SK-N-SH (cell line): ENCODE data around the gene SLC24A5. TPM values are rescaled to one million over a fixed set of nuclear protein-coding genes. Genes with fewer than 3 reads are reported as not detected.
A peak's percentile ranks its signal among the peaks of the same experiment; 100 is the strongest.

Source experiments
- CTCF ChIA-PET: fragments of 300-600, 350-600 bp; formaldehyde crosslinking; extraction: SDS; loops from one replicate; lab custom pipeline; 2021; lab: Yijun Ruan, JAX
- POLR2A ChIA-PET: fragments of 350-600 bp; sonication (Branson Sonifier 250); formaldehyde crosslinking; extraction: SDS; loops from one replicate; lab custom pipeline; 2020; ENCODE audit warnings: antibody characterized with exemption, inconsistent platforms; lab: Yijun Ruan, JAX
- DNase-seq: peaks from one replicate; pipeline ENCODE4 v3.0.0; 2012
- H2AFZ ChIP-seq: fragments of 200-600 bp; sonication (generic); 2 replicates; pipeline ENCODE4 v1.8.1; 2016; ENCODE audit warnings: antibody characterized with exemption, mild to moderate bottlenecking, low read depth
- H3F3A ChIP-seq: fragments of 200-600 bp; sonication (generic); replicated peaks from 2 replicates; pipeline ENCODE3; 2016; ENCODE audit warnings: antibody characterized with exemption, mild to moderate bottlenecking; ENCODE audit not compliant: insufficient read depth
- H3K27ac ChIP-seq, 2 experiments: fragments of 200-500 bp in 1 of 2; fragments of 200-600 bp in 1 of 2; sonication (Bioruptor generic) in 1 of 2; sonication (generic), shearing (Covaris generic) in 1 of 2; 2 replicates each; pipeline versions ENCODE4 v1.5.1 to v1.6.1; 2014 to 2016; ENCODE audit warnings: low read depth in 2 of 2, inconsistent platforms in 1 of 2, low read length in 1 of 2, mild to moderate bottlenecking in 1 of 2, mixed read lengths in 1 of 2
- H3K27me3 ChIP-seq: fragments of 200-600 bp; sonication (generic), shearing (Covaris generic); 2 replicates; pipeline ENCODE4 v1.6.1; 2016; ENCODE audit warnings: mixed run types; ENCODE audit not compliant: insufficient read depth
- H3K36me3 ChIP-seq, 2 experiments: fragments of 200-500 bp in 1 of 2; fragments of 200-600 bp in 1 of 2; sonication (Bioruptor generic) in 1 of 2; sonication (generic) in 1 of 2; replicated peaks in 1 of 2; 2 replicates each; pipeline versions ENCODE3 to v1.5.1; 2014 to 2016; ENCODE audit warnings: low read length in 1 of 2, mild to moderate bottlenecking in 1 of 2; ENCODE audit not compliant: insufficient read depth in 2 of 2, control insufficient read depth in 1 of 2
- H3K4me1 ChIP-seq, 2 experiments: fragments of 200-500 bp in 1 of 2; fragments of 200-600 bp in 1 of 2; sonication (Bioruptor generic) in 1 of 2; sonication (generic), shearing (Covaris generic) in 1 of 2; 2 replicates each; pipeline versions ENCODE4 v1.5.1 to v1.6.1; 2014 to 2016; ENCODE audit warnings: low read depth in 1 of 2, low read length in 1 of 2, mixed run types in 1 of 2; ENCODE audit not compliant: insufficient read depth in 2 of 2, control insufficient read depth in 1 of 2
- H3K4me2 ChIP-seq: fragments of 200-600 bp; sonication (generic), shearing (Covaris generic); 2 replicates; pipeline ENCODE4 v1.6.1; 2017; ENCODE audit warnings: mixed run types
- H3K4me3 ChIP-seq, 2 experiments: fragments of 200-500 bp in 1 of 2; fragments of 200-600 bp in 1 of 2; sonication (Bioruptor generic) in 1 of 2; sonication (generic), shearing (Covaris generic) in 1 of 2; 2 replicates each; pipeline versions ENCODE4 v1.5.1 to v1.8.1; 2014 to 2016; ENCODE audit warnings: low read depth in 2 of 2, inconsistent platforms in 1 of 2, low read length in 1 of 2, mild to moderate bottlenecking in 1 of 2, mixed read lengths in 1 of 2, moderate library complexity in 1 of 2
- H3K79me2 ChIP-seq: fragments of 200-600 bp; sonication (generic); 2 replicates; pipeline ENCODE4 v1.8.1; 2017; ENCODE audit warnings: mild to moderate bottlenecking; ENCODE audit not compliant: insufficient read depth
- H3K9ac ChIP-seq: fragments of 200-600 bp; sonication (generic); 2 replicates; pipeline ENCODE4 v1.6.1; 2017; ENCODE audit warnings: mixed run types
- H3K9me2 ChIP-seq: fragments of 200-600 bp; sonication (generic); 2 replicates; pipeline ENCODE4 v1.6.1; 2017; ENCODE audit warnings: mixed run types
- H3K9me3 ChIP-seq: fragments of 200-600 bp; sonication (generic); 2 replicates; pipeline ENCODE4 v1.6.1; 2017; ENCODE audit warnings: mixed run types, mild to moderate bottlenecking, moderate library complexity
- H4K20me1 ChIP-seq: fragments of 200-600 bp; sonication (generic); 2 replicates; pipeline ENCODE4 v1.6.1; 2017; ENCODE audit warnings: mild to moderate bottlenecking, mixed run types; ENCODE audit not compliant: insufficient read depth
- CHD2 ChIP-seq: fragments of 150-350 bp; IDR thresholded peaks from 2 replicates; pipeline ENCODE4 v1.6.1; 2018; ENCODE audit warnings: low read length; ENCODE audit not compliant: partially characterized antibody
- CTCF ChIP-seq: fragments of 200-600 bp; sonication (generic); IDR thresholded peaks from 2 replicates; pipeline ENCODE4 v1.6.1; 2017; ENCODE audit warnings: antibody characterized with exemption, mild to moderate bottlenecking, moderate library complexity
- EP300 ChIP-seq, 2 experiments: IDR thresholded peaks; 2 replicates each; pipeline versions ENCODE4 v1.4.0 to v1.6.1; 2012; ENCODE audit warnings: borderline replicate concordance in 1 of 2, low read depth in 1 of 2, low read length in 1 of 2
- IRF3 ChIP-seq: fragments of 150-350 bp; IDR thresholded peaks from 2 replicates; pipeline ENCODE4 v1.6.1; 2016; ENCODE audit warnings: mild to moderate bottlenecking, low read depth, low read length
- MXI1 ChIP-seq: IDR thresholded peaks from 2 replicates; pipeline ENCODE4 v1.6.1; 2012; ENCODE audit warnings: mild to moderate bottlenecking, low read depth, low read length, improper control_type of control experiment
- PBX3 ChIP-seq: IDR thresholded peaks from 2 replicates; pipeline ENCODE4; 2012
- RAD21 ChIP-seq: IDR thresholded peaks from 2 replicates; pipeline ENCODE4 v1.6.1; 2012; ENCODE audit warnings: mild to moderate bottlenecking, low read length
- REST ChIP-seq: IDR thresholded peaks from 2 replicates; pipeline ENCODE4 v1.6.1; 2012; ENCODE audit warnings: mild to moderate bottlenecking, low read depth, low read length, moderate library complexity
- RFX5 ChIP-seq: IDR thresholded peaks from 2 replicates; pipeline ENCODE4 v1.6.1; 2012; ENCODE audit warnings: mild to moderate bottlenecking, improper control_type of control experiment, low read length
- SIN3A ChIP-seq: IDR thresholded peaks from 2 replicates; pipeline ENCODE4 v1.6.1; 2012; ENCODE audit warnings: low read depth, mild to moderate bottlenecking, low read length, moderate library complexity, borderline replicate concordance
- SMC3 ChIP-seq: IDR thresholded peaks from 2 replicates; pipeline ENCODE4 v1.6.1; 2012; ENCODE audit warnings: low read depth, low read length, improper control_type of control experiment
- TCF12 ChIP-seq: IDR thresholded peaks from 2 replicates; pipeline ENCODE4 v1.4.0; 2012
- USF2 ChIP-seq: fragments of 150-350 bp; IDR thresholded peaks from 2 replicates; pipeline ENCODE4 v1.6.1; 2017; ENCODE audit warnings: antibody characterized with exemption, low read length, low read depth, borderline replicate concordance
- YY1 ChIP-seq: IDR thresholded peaks from 2 replicates; pipeline ENCODE4 v1.4.0; 2012; ENCODE audit warnings: low read depth, mild to moderate bottlenecking
- WGBS: methylation state at CpG from one replicate; pipeline ENCODE4 v1.1.6; 2017; ENCODE audit warnings: low lambda C conversion rate; 5-methylcytosine and 5-hydroxymethylcytosine counted together
- polyA plus RNA-seq, 3 experiments: library from polyadenylated mRNA; depleted of rRNA; stranded (reverse); fragments of >200 nt; gene quantifications; 2 replicates each; pipeline ENCODE4 v1.2.3, GENCODE V29; 2012

SLC24A5 gene
- polyA plus RNA-seq, 1 of the 3 experiments (the other 2 are of a cell fraction) = not detected

GRCh38 chr15:48112242-48112641, 8.5 kb upstream of the SLC24A5 start:
- H3K4me3 ChIP-seq = no peak overlapping the region
- TF ChIP-seq SIN3A (no peak), CTCF (peak; percentile 64), REST (no peak), YY1 (no peak), TCF12 (no peak), EP300 (IDR thresholded peaks at IDR 0.05; ENCODE audit: borderline replicate concordance in 1 of 2, low read depth in 1 of 2, low read length in 1 of 2) (no peak), USF2 (no peak), IRF3 (no peak), PBX3 (no peak), SMC3 (peak; percentile 80), RFX5 (no peak), RAD21 (peak; percentile 81), MXI1 (no peak), CHD2 (no peak)
- DNase-seq = peak; percentile 36
- H4K20me1 ChIP-seq = no peaks in the 10 kb centered on the region
- H3K27me3 ChIP-seq = no peaks in the 10 kb centered on the region
- no peaks in the 10 kb centered on the region for H3K9me3 ChIP-seq
- POLR2A ChIA-PET = no interaction called here
- no peak overlapping the region for H3K9ac ChIP-seq
- no peaks in the 10 kb centered on the region for H3K79me2 ChIP-seq
- H3K4me2 ChIP-seq = no peak overlapping the region
- no peaks in the 10 kb centered on the region; a peak in 1 of 4 replicates for H3K4me1 ChIP-seq
- H3F3A ChIP-seq = no peaks in the 10 kb centered on the region
- no peak overlapping the region for H3K27ac ChIP-seq
- H2AFZ ChIP-seq = no peak overlapping the region
- no peaks in the 10 kb centered on the region for H3K9me2 ChIP-seq
- WGBS = 34% methylated on average over 6 of the region's 6 CpGs
- CTCF ChIA-PET = interaction anchor here (0.7 to 5.4 kb wide), 20 partner anchors 8 to 811 kb away, joined by 3 to 46 read pairs (median 4); partner anchors contain the start of gene SLC24A5
- H3K36me3 ChIP-seq = no peaks in the 10 kb centered on the region
